SK-N-SH (cell line): ENCODE results near the gene DHPS. TPM values are rescaled to one million over a fixed set of nuclear protein-coding genes. Genes with fewer than 3 reads are reported as not detected.

Experiments used
- CTCF ChIA-PET: fragments of 300-600, 350-600 bp; formaldehyde crosslinking; extraction: SDS; loops from one replicate; lab custom pipeline; 2021; lab: Yijun Ruan, JAX
- POLR2A ChIA-PET: fragments of 350-600 bp; sonication (Branson Sonifier 250); formaldehyde crosslinking; extraction: SDS; loops from one replicate; lab custom pipeline; 2020; ENCODE audit warnings: antibody characterized with exemption, inconsistent platforms; lab: Yijun Ruan, JAX
- DNase-seq: peaks from one replicate; pipeline ENCODE4 v3.0.0; 2012
- H2AFZ ChIP-seq: fragments of 200-600 bp; sonication (generic); 2 replicates; pipeline ENCODE4 v1.8.1; 2016; ENCODE audit warnings: antibody characterized with exemption, mild to moderate bottlenecking, low read depth
- H3F3A ChIP-seq: fragments of 200-600 bp; sonication (generic); replicated peaks from 2 replicates; pipeline ENCODE3; 2016; ENCODE audit warnings: antibody characterized with exemption, mild to moderate bottlenecking; ENCODE audit not compliant: insufficient read depth
- H3K27ac ChIP-seq, 2 experiments: fragments of 200-500 bp in 1 of 2; fragments of 200-600 bp in 1 of 2; sonication (Bioruptor generic) in 1 of 2; sonication (generic), shearing (Covaris generic) in 1 of 2; 2 replicates each; pipeline versions ENCODE4 v1.5.1 to v1.6.1; 2014 to 2016; ENCODE audit warnings: low read depth in 2 of 2, inconsistent platforms in 1 of 2, low read length in 1 of 2, mild to moderate bottlenecking in 1 of 2, mixed read lengths in 1 of 2
- H3K27me3 ChIP-seq: fragments of 200-600 bp; sonication (generic), shearing (Covaris generic); 2 replicates; pipeline ENCODE4 v1.6.1; 2016; ENCODE audit warnings: mixed run types; ENCODE audit not compliant: insufficient read depth
- H3K36me3 ChIP-seq, 2 experiments: fragments of 200-500 bp in 1 of 2; fragments of 200-600 bp in 1 of 2; sonication (Bioruptor generic) in 1 of 2; sonication (generic) in 1 of 2; replicated peaks in 1 of 2; 2 replicates each; pipeline versions ENCODE3 to v1.5.1; 2014 to 2016; ENCODE audit warnings: low read length in 1 of 2, mild to moderate bottlenecking in 1 of 2; ENCODE audit not compliant: insufficient read depth in 2 of 2, control insufficient read depth in 1 of 2
- H3K4me1 ChIP-seq, 2 experiments: fragments of 200-500 bp in 1 of 2; fragments of 200-600 bp in 1 of 2; sonication (Bioruptor generic) in 1 of 2; sonication (generic), shearing (Covaris generic) in 1 of 2; 2 replicates each; pipeline versions ENCODE4 v1.5.1 to v1.6.1; 2014 to 2016; ENCODE audit warnings: low read depth in 1 of 2, low read length in 1 of 2, mixed run types in 1 of 2; ENCODE audit not compliant: insufficient read depth in 2 of 2, control insufficient read depth in 1 of 2
- H3K4me2 ChIP-seq: fragments of 200-600 bp; sonication (generic), shearing (Covaris generic); 2 replicates; pipeline ENCODE4 v1.6.1; 2017; ENCODE audit warnings: mixed run types
- H3K4me3 ChIP-seq, 2 experiments: fragments of 200-500 bp in 1 of 2; fragments of 200-600 bp in 1 of 2; sonication (Bioruptor generic) in 1 of 2; sonication (generic), shearing (Covaris generic) in 1 of 2; 2 replicates each; pipeline versions ENCODE4 v1.5.1 to v1.8.1; 2014 to 2016; ENCODE audit warnings: low read depth in 2 of 2, inconsistent platforms in 1 of 2, low read length in 1 of 2, mild to moderate bottlenecking in 1 of 2, mixed read lengths in 1 of 2, moderate library complexity in 1 of 2
- H3K79me2 ChIP-seq: fragments of 200-600 bp; sonication (generic); 2 replicates; pipeline ENCODE4 v1.8.1; 2017; ENCODE audit warnings: mild to moderate bottlenecking; ENCODE audit not compliant: insufficient read depth
- H3K9ac ChIP-seq: fragments of 200-600 bp; sonication (generic); 2 replicates; pipeline ENCODE4 v1.6.1; 2017; ENCODE audit warnings: mixed run types
- H3K9me2 ChIP-seq: fragments of 200-600 bp; sonication (generic); 2 replicates; pipeline ENCODE4 v1.6.1; 2017; ENCODE audit warnings: mixed run types
- H3K9me3 ChIP-seq: fragments of 200-600 bp; sonication (generic); 2 replicates; pipeline ENCODE4 v1.6.1; 2017; ENCODE audit warnings: mixed run types, mild to moderate bottlenecking, moderate library complexity
- H4K20me1 ChIP-seq: fragments of 200-600 bp; sonication (generic); 2 replicates; pipeline ENCODE4 v1.6.1; 2017; ENCODE audit warnings: mild to moderate bottlenecking, mixed run types; ENCODE audit not compliant: insufficient read depth
- ELF1 ChIP-seq: IDR thresholded peaks from 2 replicates; pipeline ENCODE4 v1.4.0; 2012
- EP300 ChIP-seq, 2 experiments: IDR thresholded peaks; 2 replicates each; pipeline versions ENCODE4 v1.4.0 to v1.6.1; 2012; ENCODE audit warnings: borderline replicate concordance in 1 of 2, low read depth in 1 of 2, low read length in 1 of 2
- FOSL2 ChIP-seq: IDR thresholded peaks from 2 replicates; pipeline ENCODE4 v1.4.0; 2012; ENCODE audit warnings: low read depth, mild to moderate bottlenecking, moderate library complexity, borderline replicate concordance
- FOXJ3 ChIP-seq: sonication (generic); formaldehyde crosslinking; IDR thresholded peaks from 2 replicates; pipeline ENCODE4 v1.5.1; 2020; ENCODE audit warnings: mild to moderate bottlenecking, missing genetic modification reagents
- GABPA ChIP-seq: IDR thresholded peaks from 2 replicates; pipeline ENCODE4 v1.4.0; 2012; ENCODE audit warnings: low read depth, mild to moderate bottlenecking
- JUND ChIP-seq: IDR thresholded peaks from 2 replicates; pipeline ENCODE4 v1.4.0; 2012
- NFIC ChIP-seq: IDR thresholded peaks from 2 replicates; pipeline ENCODE4 v1.4.0; 2012; ENCODE audit warnings: borderline replicate concordance
- POLR2AphosphoS5 ChIP-seq: IDR thresholded peaks from 2 replicates; pipeline ENCODE4 v1.6.1; 2012; ENCODE audit warnings: low read depth, low read length
- REST ChIP-seq: IDR thresholded peaks from 2 replicates; pipeline ENCODE4 v1.6.1; 2012; ENCODE audit warnings: mild to moderate bottlenecking, low read depth, low read length, moderate library complexity
- RFX5 ChIP-seq: IDR thresholded peaks from 2 replicates; pipeline ENCODE4 v1.6.1; 2012; ENCODE audit warnings: mild to moderate bottlenecking, improper control_type of control experiment, low read length
- RXRA ChIP-seq: IDR thresholded peaks from 2 replicates; pipeline ENCODE4 v1.4.0; 2012; ENCODE audit warnings: low read depth, mild to moderate bottlenecking, borderline replicate concordance
- YY1 ChIP-seq: IDR thresholded peaks from 2 replicates; pipeline ENCODE4 v1.4.0; 2012; ENCODE audit warnings: low read depth, mild to moderate bottlenecking
- WGBS: methylation state at CpG from one replicate; pipeline ENCODE4 v1.1.6; 2017; ENCODE audit warnings: low lambda C conversion rate; 5-methylcytosine and 5-hydroxymethylcytosine counted together
- polyA plus RNA-seq, 3 experiments: library from polyadenylated mRNA; depleted of rRNA; stranded (reverse); fragments of >200 nt; gene quantifications; 2 replicates each; pipeline ENCODE4 v1.2.3, GENCODE V29; 2012
- TF ChIP-seq, protein P1 (sequence below): fragments of 200-600 bp; sonication (generic); IDR thresholded peaks from 2 replicates; pipeline ENCODE4 v1.6.1; 2017; ENCODE audit warnings: antibody characterized with exemption, mild to moderate bottlenecking, moderate library complexity
- TF ChIP-seq, protein P2 (sequence below): fragments of 150-350 bp; IDR thresholded peaks from 2 replicates; pipeline ENCODE4 v1.6.1; 2016; ENCODE audit warnings: mild to moderate bottlenecking, low read depth, low read length
- TF ChIP-seq, protein P3 (sequence below): fragments of 150-350 bp; IDR thresholded peaks from 2 replicates; pipeline ENCODE4 v1.6.1; 2017; ENCODE audit warnings: antibody characterized with exemption, low read length, low read depth, borderline replicate concordance

The DHPS gene
- polyA plus RNA-seq, 1 of the 3 experiments (the other 2 are of a cell fraction) = 179 TPM

DNA sequence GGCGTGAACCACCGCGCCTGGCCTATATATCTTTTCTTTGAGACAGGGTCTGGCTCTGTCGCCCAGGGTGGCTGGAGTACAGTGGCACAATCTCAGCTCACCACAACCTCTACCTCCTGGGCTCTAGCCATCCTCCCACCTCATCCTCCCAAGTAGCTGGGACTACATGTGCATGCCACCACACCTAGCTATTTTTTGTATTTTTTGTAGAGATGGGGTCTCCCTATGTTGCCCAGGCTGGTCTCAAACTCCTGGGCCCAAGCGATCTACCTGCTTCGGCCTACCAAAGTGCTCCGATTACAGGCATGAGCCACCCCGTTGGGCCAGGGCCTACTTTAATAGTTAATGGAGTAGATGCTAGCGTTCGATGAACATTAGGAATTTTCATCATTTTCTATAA lies 38.6 kb upstream of the DHPS start (continued):
- TF ChIP-seq, protein P1, sequence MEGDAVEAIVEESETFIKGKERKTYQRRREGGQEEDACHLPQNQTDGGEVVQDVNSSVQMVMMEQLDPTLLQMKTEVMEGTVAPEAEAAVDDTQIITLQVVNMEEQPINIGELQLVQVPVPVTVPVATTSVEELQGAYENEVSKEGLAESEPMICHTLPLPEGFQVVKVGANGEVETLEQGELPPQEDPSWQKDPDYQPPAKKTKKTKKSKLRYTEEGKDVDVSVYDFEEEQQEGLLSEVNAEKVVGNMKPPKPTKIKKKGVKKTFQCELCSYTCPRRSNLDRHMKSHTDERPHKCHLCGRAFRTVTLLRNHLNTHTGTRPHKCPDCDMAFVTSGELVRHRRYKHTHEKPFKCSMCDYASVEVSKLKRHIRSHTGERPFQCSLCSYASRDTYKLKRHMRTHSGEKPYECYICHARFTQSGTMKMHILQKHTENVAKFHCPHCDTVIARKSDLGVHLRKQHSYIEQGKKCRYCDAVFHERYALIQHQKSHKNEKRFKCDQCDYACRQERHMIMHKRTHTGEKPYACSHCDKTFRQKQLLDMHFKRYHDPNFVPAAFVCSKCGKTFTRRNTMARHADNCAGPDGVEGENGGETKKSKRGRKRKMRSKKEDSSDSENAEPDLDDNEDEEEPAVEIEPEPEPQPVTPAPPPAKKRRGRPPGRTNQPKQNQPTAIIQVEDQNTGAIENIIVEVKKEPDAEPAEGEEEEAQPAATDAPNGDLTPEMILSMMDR = no peak
- TF ChIP-seq GABPA (no peak), ELF1 (no peak), JUND (no peak)
- TF ChIP-seq, protein P2, sequence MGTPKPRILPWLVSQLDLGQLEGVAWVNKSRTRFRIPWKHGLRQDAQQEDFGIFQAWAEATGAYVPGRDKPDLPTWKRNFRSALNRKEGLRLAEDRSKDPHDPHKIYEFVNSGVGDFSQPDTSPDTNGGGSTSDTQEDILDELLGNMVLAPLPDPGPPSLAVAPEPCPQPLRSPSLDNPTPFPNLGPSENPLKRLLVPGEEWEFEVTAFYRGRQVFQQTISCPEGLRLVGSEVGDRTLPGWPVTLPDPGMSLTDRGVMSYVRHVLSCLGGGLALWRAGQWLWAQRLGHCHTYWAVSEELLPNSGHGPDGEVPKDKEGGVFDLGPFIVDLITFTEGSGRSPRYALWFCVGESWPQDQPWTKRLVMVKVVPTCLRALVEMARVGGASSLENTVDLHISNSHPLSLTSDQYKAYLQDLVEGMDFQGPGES = no peak
- TF ChIP-seq, protein P3, sequence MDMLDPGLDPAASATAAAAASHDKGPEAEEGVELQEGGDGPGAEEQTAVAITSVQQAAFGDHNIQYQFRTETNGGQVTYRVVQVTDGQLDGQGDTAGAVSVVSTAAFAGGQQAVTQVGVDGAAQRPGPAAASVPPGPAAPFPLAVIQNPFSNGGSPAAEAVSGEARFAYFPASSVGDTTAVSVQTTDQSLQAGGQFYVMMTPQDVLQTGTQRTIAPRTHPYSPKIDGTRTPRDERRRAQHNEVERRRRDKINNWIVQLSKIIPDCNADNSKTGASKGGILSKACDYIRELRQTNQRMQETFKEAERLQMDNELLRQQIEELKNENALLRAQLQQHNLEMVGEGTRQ = no peak

- POLR2A ChIA-PET = no interaction called here
- no peak for DNase-seq
- peaks cover 59% of the 10 kb centered on the region for H3K79me2 ChIP-seq
- peaks cover 8% of the 10 kb centered on the region for H3F3A ChIP-seq
- 90% methylated on average over 2 of the region's 3 CpGs for WGBS
- no peak overlapping the region for H3K27ac ChIP-seq
- H3K4me2 ChIP-seq = no peak overlapping the region
- no peak overlapping the region for H2AFZ ChIP-seq
- TF ChIP-seq, protein P3 = no peak
- no peak for TF ChIP-seq RXRA
- TF ChIP-seq RFX5 = no peak
- no peak for TF ChIP-seq REST
- no peak for TF ChIP-seq FOXJ3
- TF ChIP-seq POLR2AphosphoS5 = no peak
- TF ChIP-seq EP300 (IDR thresholded peaks at IDR 0.05; ENCODE audit: borderline replicate concordance in 1 of 2, low read depth in 1 of 2, low read length in 1 of 2) = no peak
- no peak for TF ChIP-seq YY1
- TF ChIP-seq FOSL2 = no peak
- TF ChIP-seq NFIC = no peak
- TF ChIP-seq GABPA = no peak
- no peak overlapping the region for H3K9ac ChIP-seq
- no peaks in the 10 kb centered on the region for H4K20me1 ChIP-seq
- peaks cover 6 to 7% of the 10 kb centered on the region in 2 experiments; a peak in 2 of 4 replicates for H3K4me1 ChIP-seq
- H3K9me3 ChIP-seq = no peaks in the 10 kb centered on the region
- no peaks in the 10 kb centered on the region for H3K27me3 ChIP-seq
- H3K36me3 ChIP-seq = peaks cover 31 to 41% of the 10 kb centered on the region in 2 experiments
- no peak overlapping the region for H3K4me3 ChIP-seq
- CTCF ChIA-PET = interaction anchor here (0.8 to 1.5 kb wide), 3 partner anchors 44 to 81 kb away, joined by 3 to 6 read pairs (median 3); no protein-coding TSS in a partner anchor
- no peaks in the 10 kb centered on the region for H3K9me2 ChIP-seq
Measured at GRCh38 chr19:12715929-12716328, 34.2 kb upstream of the DHPS start.
